Panc1 (cell line): ENCODE measurements around the gene UGT1A6. TPM values are rescaled to one million over a fixed set of nuclear protein-coding genes. Genes with fewer than 3 reads are reported as not detected.

Source experiments
- ATAC-seq: fragments of 200-7000 bp; cut with Tn5 transposase; 2 replicates; pipeline ENCODE4 v1.9.1; 2020; ENCODE audit warnings: mild to moderate bottlenecking, moderate library complexity
- BruUV-seq: library from RNA; stranded (reverse); fragments of 400-500 nt; replicated peaks from 2 replicates; lab custom pipeline; 2021; lab: Mats Ljungman, UMichigan
- CTCF ChIA-PET: fragments of 300-600 bp; sonication (Branson Sonifier 250); formaldehyde crosslinking; loops from one replicate; lab custom pipeline; 2022; ENCODE audit warnings: antibody characterized with exemption; lab: Charles Lee
- POLR2A ChIA-PET: fragments of 300-600 bp; sonication (Branson Sonifier 250); formaldehyde crosslinking; loops from one replicate; lab custom pipeline; 2022; ENCODE audit warnings: antibody characterized with exemption; lab: Charles Lee
- DNase-seq: peaks from one replicate; pipeline ENCODE4 v3.0.0-alpha.2; 2010; ENCODE audit warnings: low read depth, low spot score
- H3K27ac ChIP-seq: 2 replicates; pipeline ENCODE4 v1.5.1; 2011; ENCODE audit warnings: mild to moderate bottlenecking, low read length, inconsistent platforms
- H3K27me3 ChIP-seq: fragments of 200-500 bp; sonication (Bioruptor generic); 2 replicates; pipeline ENCODE4 v1.6.0; 2014; ENCODE audit warnings: low read length, inconsistent platforms; ENCODE audit not compliant: control insufficient read depth, insufficient read depth
- H3K36me3 ChIP-seq: fragments of 200-500 bp; sonication (Bioruptor generic); 2 replicates; pipeline ENCODE4 v1.5.1; 2014; ENCODE audit warnings: inconsistent platforms, mild to moderate bottlenecking, low read length, moderate library complexity; ENCODE audit not compliant: control insufficient read depth, insufficient read depth
- H3K4me1 ChIP-seq: 2 replicates; pipeline ENCODE4 v1.5.1; 2011; ENCODE audit warnings: inconsistent platforms, mild to moderate bottlenecking, low read length, moderate library complexity; ENCODE audit not compliant: control insufficient read depth, insufficient read depth
- H3K4me3 ChIP-seq, 2 experiments: 2 replicates each; pipeline ENCODE4 v1.5.1; 2011 to 2012; ENCODE audit warnings: low read depth in 2 of 2, low read length in 2 of 2, mild to moderate bottlenecking in 2 of 2, inconsistent platforms in 1 of 2, moderate library complexity in 1 of 2
- H3K9me3 ChIP-seq: fragments of 200-500 bp; sonication (Bioruptor generic); 2 replicates; pipeline ENCODE4 v1.5.1; 2014; ENCODE audit warnings: low read depth, mild to moderate bottlenecking, inconsistent platforms, low read length, moderate library complexity; ENCODE audit not compliant: control insufficient read depth, insufficient read depth
- POLR2AphosphoS5 ChIP-seq: IDR thresholded peaks from 2 replicates; pipeline ENCODE4 v1.6.1; 2012; ENCODE audit warnings: mild to moderate bottlenecking, low read depth, low read length, moderate library complexity
- SIN3A ChIP-seq: IDR thresholded peaks from 2 replicates; pipeline ENCODE4 v1.6.1; 2012; ENCODE audit warnings: low read depth, mild to moderate bottlenecking, low read length, moderate library complexity, borderline replicate concordance; ENCODE audit not compliant: insufficient read depth
- TCF7L2 ChIP-seq: IDR thresholded peaks from 2 replicates; pipeline ENCODE4 v1.6.1; 2011; ENCODE audit warnings: mild to moderate bottlenecking, low read depth, low read length, inconsistent platforms
- in situ Hi-C: cut with HindIII; loops from 2 replicates; pipeline ENCODE4 v1.10.0; 2016; ENCODE audit warnings: low sequenced_read_pairs, low pct_unique_long_range_greater_than_20kb
- intact Hi-C: fragments of 100-400 bp; cut with micrococcal nuclease; formaldehyde crosslinking; loops from one replicate; pipeline ENCODE4 v1.10.0; 2022; ENCODE audit not compliant: unreplicated experiment
- total RNA-seq: library from RNA; stranded (reverse); gene quantifications from one replicate; pipeline ENCODE4 v1.2.1, GENCODE V29; 2021; ENCODE audit not compliant: unreplicated experiment
- TF ChIP-seq, protein P1 (sequence below): fragments of 450-650 bp; IDR thresholded peaks from 2 replicates; pipeline ENCODE4 v1.5.1; 2017; ENCODE audit warnings: mild to moderate bottlenecking
- TF ChIP-seq, protein P2 (sequence below), 2 experiments: IDR thresholded peaks; 2 replicates each; pipeline ENCODE4 v1.6.1; 2011 to 2012; ENCODE audit warnings: low read depth in 2 of 2, control low read depth in 1 of 2, low read length in 1 of 2, mild to moderate bottlenecking in 1 of 2, moderate library complexity in 1 of 2; ENCODE audit not compliant: insufficient read depth in 1 of 2

Gene UGT1A6
- total RNA-seq, 1 experiment from 2014 or later, result not detected

DNA sequence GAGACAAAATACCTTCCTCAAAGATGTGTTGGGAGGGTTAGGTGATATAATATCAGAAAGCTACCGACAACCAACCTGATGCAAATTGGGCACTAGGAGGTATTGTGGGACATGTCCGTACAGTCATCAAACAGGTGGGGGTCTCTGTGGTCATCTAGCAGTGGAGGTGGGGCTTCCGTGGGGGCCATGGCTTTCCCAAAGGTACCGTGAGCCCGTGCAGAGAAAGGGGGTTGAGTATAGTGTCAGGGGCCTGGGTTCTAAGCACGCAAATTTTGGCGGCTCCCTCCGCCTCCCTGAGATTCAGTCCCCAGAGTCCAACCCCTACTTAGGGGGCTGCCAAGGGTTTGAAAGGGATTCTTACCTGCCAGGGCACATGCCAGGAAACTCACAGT, 129.0 kb downstream of the UGT1A6 start:
- BruUV-seq, result no TSS peak
- in situ Hi-C loops, result no loop called here
- ChIA-PET CTCF (no interaction called here), POLR2A (no interaction called here)
- TF ChIP-seq, protein P1, sequence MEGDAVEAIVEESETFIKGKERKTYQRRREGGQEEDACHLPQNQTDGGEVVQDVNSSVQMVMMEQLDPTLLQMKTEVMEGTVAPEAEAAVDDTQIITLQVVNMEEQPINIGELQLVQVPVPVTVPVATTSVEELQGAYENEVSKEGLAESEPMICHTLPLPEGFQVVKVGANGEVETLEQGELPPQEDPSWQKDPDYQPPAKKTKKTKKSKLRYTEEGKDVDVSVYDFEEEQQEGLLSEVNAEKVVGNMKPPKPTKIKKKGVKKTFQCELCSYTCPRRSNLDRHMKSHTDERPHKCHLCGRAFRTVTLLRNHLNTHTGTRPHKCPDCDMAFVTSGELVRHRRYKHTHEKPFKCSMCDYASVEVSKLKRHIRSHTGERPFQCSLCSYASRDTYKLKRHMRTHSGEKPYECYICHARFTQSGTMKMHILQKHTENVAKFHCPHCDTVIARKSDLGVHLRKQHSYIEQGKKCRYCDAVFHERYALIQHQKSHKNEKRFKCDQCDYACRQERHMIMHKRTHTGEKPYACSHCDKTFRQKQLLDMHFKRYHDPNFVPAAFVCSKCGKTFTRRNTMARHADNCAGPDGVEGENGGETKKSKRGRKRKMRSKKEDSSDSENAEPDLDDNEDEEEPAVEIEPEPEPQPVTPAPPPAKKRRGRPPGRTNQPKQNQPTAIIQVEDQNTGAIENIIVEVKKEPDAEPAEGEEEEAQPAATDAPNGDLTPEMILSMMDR, result no peak
- TF ChIP-seq, protein P2, sequence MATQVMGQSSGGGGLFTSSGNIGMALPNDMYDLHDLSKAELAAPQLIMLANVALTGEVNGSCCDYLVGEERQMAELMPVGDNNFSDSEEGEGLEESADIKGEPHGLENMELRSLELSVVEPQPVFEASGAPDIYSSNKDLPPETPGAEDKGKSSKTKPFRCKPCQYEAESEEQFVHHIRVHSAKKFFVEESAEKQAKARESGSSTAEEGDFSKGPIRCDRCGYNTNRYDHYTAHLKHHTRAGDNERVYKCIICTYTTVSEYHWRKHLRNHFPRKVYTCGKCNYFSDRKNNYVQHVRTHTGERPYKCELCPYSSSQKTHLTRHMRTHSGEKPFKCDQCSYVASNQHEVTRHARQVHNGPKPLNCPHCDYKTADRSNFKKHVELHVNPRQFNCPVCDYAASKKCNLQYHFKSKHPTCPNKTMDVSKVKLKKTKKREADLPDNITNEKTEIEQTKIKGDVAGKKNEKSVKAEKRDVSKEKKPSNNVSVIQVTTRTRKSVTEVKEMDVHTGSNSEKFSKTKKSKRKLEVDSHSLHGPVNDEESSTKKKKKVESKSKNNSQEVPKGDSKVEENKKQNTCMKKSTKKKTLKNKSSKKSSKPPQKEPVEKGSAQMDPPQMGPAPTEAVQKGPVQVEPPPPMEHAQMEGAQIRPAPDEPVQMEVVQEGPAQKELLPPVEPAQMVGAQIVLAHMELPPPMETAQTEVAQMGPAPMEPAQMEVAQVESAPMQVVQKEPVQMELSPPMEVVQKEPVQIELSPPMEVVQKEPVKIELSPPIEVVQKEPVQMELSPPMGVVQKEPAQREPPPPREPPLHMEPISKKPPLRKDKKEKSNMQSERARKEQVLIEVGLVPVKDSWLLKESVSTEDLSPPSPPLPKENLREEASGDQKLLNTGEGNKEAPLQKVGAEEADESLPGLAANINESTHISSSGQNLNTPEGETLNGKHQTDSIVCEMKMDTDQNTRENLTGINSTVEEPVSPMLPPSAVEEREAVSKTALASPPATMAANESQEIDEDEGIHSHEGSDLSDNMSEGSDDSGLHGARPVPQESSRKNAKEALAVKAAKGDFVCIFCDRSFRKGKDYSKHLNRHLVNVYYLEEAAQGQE (IDR thresholded peaks at IDR 0.05; ENCODE audit: insufficient read depth in 1 of 2, low read depth in 2 of 2, low read length in 1 of 2), result no peak
- no peak for TF ChIP-seq SIN3A
- TF ChIP-seq TCF7L2, result no peak
- no peak for TF ChIP-seq POLR2AphosphoS5
- Histone ChIP-seq H3K4me3 (no peak overlapping the region), H3K9me3 (no peaks in the 10 kb centered on the region), H3K4me1 (no peaks in the 10 kb centered on the region), H3K36me3 (no peaks in the 10 kb centered on the region), H3K27me3 (no peaks in the 10 kb centered on the region), H3K27ac (no peak overlapping the region)
- DNase-seq (no peak), ATAC-seq (no peak)
- intact Hi-C loops, result no loop called here

DNA sequence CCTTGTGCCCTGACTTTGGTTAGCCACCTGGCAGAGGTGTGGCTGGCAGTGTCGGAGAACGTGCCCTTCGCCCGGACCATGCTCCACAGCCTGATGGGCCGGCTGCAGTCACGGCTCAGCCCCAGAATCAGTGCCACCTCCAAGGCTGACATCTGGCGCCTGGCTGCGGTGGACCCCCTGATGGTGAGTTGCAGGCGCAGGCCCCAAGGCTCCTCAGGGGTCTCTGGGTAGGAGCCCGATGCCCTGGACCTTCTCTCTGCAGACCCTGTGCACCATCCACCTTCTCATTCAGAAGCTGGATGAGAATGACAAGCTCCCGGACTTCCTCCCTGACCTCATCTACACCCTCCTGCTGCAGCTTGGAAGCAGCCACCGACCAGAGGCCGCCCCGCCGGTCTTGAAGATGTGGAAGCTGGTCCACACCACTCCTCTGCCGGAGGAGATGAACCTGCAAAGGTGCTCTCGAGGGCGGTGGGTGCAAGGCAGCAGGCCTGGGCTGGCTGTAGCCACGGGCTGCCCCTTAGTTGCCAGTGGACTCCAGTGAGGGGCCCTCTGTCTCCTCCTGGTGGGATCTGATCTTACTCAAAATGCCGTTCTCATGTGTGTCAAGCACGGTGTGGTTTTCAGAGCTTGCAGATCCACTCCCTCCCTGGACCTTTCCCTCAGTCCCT, 129.5 kb downstream of the UGT1A6 start:
- ATAC-seq, result no peak
- no peaks in the 10 kb centered on the region for H3K9me3 ChIP-seq
- in situ Hi-C loops (no loop called here), intact Hi-C loops (no loop called here)
- H3K36me3 ChIP-seq, result no peaks in the 10 kb centered on the region
- no TSS peak for BruUV-seq
- ChIA-PET POLR2A (no interaction called here), CTCF (no interaction called here)
- H3K4me3 ChIP-seq, result no peak overlapping the region
- H3K4me1 ChIP-seq, result no peaks in the 10 kb centered on the region
- no peak overlapping the region for H3K27ac ChIP-seq
- no peak for TF ChIP-seq TCF7L2
- TF ChIP-seq SIN3A, result no peak
- TF ChIP-seq, protein P2 (IDR thresholded peaks at IDR 0.05; ENCODE audit: insufficient read depth in 1 of 2, low read depth in 2 of 2, low read length in 1 of 2), result no peak
- TF ChIP-seq POLR2AphosphoS5, result no peak
- TF ChIP-seq, protein P1, result no peak
- H3K27me3 ChIP-seq, result no peaks in the 10 kb centered on the region
- no peak for DNase-seq
